Measurements from ENCODE around the gene SOX5. TPM values are rescaled to one million over a fixed set of nuclear protein-coding genes. Genes with fewer than 3 reads are reported as not detected.

The SOX5 gene
- total and polyA plus RNA-seq, 12 donors: 0.47 to 10.4 (median 1.9) TPM

DNA sequence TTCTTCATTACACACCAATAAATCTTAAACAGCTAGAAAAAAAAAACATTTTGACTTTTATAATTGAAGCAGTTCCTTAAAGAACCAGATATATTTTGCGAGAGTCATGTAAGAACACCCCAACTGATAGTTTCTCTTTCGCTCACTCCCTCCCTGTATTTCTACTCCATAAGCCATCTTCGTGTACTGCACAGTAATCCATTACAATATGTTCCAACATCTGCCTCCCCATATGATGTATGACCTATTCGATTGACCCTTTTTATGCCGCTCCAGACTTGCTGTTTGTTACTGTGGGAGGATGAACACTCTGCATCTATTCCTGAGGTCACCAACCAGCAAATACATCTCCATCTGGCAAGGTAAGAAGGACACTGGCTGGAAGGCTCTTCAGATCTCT is 331.7 kb downstream of the SOX5 start:
- H3K9me3 ChIP-seq (replicated peaks in 1 of 3): no peaks in the 10 kb centered on the region
- WGBS, 4 donors: 57 to 64% (median 60%) methylated on average over 5 of the region's 5 CpGs
- no peak overlapping the region for H3K4me3 ChIP-seq
- H3K36me3 ChIP-seq (replicated peaks in 1 of 2): no peaks in the 10 kb centered on the region
- H3K27ac ChIP-seq: no peak overlapping the region
- no peak for TF ChIP-seq CTCF (IDR thresholded peaks at IDR 0.05)
- TF ChIP-seq POLR2A (IDR thresholded peaks at IDR 0.05): no peak
- H3K4me1 ChIP-seq (replicated peaks in 1 of 2): no peaks in the 10 kb centered on the region
- no peaks in the 10 kb centered on the region for H3K27me3 ChIP-seq
- no peak for DNase-seq
- intact Hi-C loops (cut with DNase I): no loop called here

DNA sequence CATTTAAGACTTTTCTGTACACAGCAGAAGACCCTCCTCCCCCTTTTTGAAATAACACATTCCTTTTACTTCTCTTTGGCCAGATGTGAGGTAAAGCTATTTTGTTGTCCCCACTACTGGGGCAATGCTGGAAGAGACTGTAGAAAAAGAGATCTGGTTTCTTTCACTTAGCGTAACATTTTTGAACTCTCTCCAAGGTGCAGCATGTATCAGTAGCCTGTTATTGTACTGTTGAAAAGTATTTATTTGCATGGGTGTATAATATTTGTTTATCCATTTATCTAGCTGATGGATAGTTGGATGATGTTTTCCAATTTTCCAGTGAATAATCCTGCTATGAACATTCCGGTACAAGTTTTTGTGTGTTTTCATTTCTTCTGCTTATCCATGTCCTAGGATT is 335.2 kb downstream of the SOX5 start:
- no peak overlapping the region for H3K27ac ChIP-seq
- DNase-seq: no peak

DNA sequence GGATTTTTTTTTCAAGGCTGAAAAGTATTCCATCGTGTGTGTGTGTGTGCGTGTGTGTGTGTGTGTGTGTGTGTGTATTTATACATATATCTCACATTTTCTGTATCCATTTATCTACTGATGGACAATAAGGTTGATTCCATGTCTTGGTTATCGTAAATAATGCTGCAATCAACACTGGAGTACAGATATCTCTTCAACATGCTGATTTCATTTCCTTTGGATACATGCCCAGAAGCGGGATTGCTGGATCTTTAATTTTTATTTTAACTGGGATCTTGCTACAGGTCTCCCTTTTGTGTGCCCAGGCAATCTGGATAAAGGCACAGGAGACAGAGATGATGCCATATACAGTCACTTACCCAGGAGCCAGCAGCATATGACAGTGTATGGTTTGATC is 338.1 kb downstream of the SOX5 start:
- no peak for TF ChIP-seq CTCF (IDR thresholded peaks at IDR 0.05)
- no peak for TF ChIP-seq POLR2A (IDR thresholded peaks at IDR 0.05)
- WGBS, 4 donors: 41 to 52% (median 45%) methylated on average over 4 of the region's 4 CpGs

More for the DNA sequence above, 335.2 kb downstream of the SOX5 start:
- H3K27me3 ChIP-seq: no peaks in the 10 kb centered on the region
- no peak for TF ChIP-seq CTCF (IDR thresholded peaks at IDR 0.05)
- no peak for TF ChIP-seq POLR2A (IDR thresholded peaks at IDR 0.05)
- H3K4me3 ChIP-seq: no peak overlapping the region
- H3K4me1 ChIP-seq (replicated peaks in 1 of 2): no peaks in the 10 kb centered on the region
- H3K36me3 ChIP-seq (replicated peaks in 1 of 2): no peaks in the 10 kb centered on the region
- intact Hi-C loops (cut with DNase I): no loop called here
- no peaks in the 10 kb centered on the region for H3K9me3 ChIP-seq (replicated peaks in 1 of 3)
- WGBS, 4 donors: 83 to 92% (median 85%) methylated on average over 2 of the region's 2 CpGs

GRCh38 chr12:23600919-23601318 is 348.6 kb downstream of the SOX5 start:
- no peak overlapping the region for H3K27ac ChIP-seq
- TF ChIP-seq CTCF (IDR thresholded peaks at IDR 0.05) (no peak), POLR2A (IDR thresholded peaks at IDR 0.05) (no peak)
- WGBS, 4 donors: 74 to 86% (median 81%) methylated on average over 5 of the region's 5 CpGs

More for the DNA sequence above, 338.1 kb downstream of the SOX5 start:
- no peaks in the 10 kb centered on the region for H3K27me3 ChIP-seq
- no peak overlapping the region for H3K4me3 ChIP-seq
- no peak for DNase-seq
- H3K27ac ChIP-seq: no peak overlapping the region
- H3K4me1 ChIP-seq (replicated peaks in 1 of 2): no peaks in the 10 kb centered on the region
- no peaks in the 10 kb centered on the region for H3K9me3 ChIP-seq (replicated peaks in 1 of 3)
- no peaks in the 10 kb centered on the region for H3K36me3 ChIP-seq (replicated peaks in 1 of 2)
- intact Hi-C loops (cut with DNase I): no loop called here

More at GRCh38 chr12:23600919-23601318, 348.6 kb downstream of the SOX5 start:
- Histone ChIP-seq H3K36me3 (replicated peaks in 1 of 2) (no peaks in the 10 kb centered on the region), H3K4me3 (no peak overlapping the region), H3K9me3 (replicated peaks in 1 of 3) (peaks cover 0 to 6% (median 0%) of the 10 kb centered on the region in 3 donors), H3K4me1 (replicated peaks in 1 of 2) (no peaks in the 10 kb centered on the region), H3K27me3 (no peaks in the 10 kb centered on the region)
- no peak for DNase-seq
- intact Hi-C loops (cut with DNase I): no loop called here

All from adrenal gland (tissue), 12 donors.